HG02588 (cell line): ENCODE results near the gene NEFH.

Source experiments
- ATAC-seq: cut with Tn5 transposase; IDR thresholded peaks from one replicate; pipeline ENCODE4 v1.9.1; 2021; ENCODE audit warnings: mild to moderate bottlenecking, moderate library complexity; ENCODE audit not compliant: unreplicated experiment

NEFH gene

GRCh38 chr22:29493636-29494035 is 13.6 kb downstream of the NEFH start:
- ATAC-seq: no peak

- ATAC-seq: no peak
Observed at GRCh38 chr22:29499852-29500251, 19.8 kb downstream of the NEFH start.

- no peak for ATAC-seq
Observed at GRCh38 chr22:29503811-29504372, 23.9 kb downstream of the NEFH start.

GRCh38 chr22:29509298-29509697 is 29.3 kb downstream of the NEFH start:
- ATAC-seq: no peak

GRCh38 chr22:29509815-29510214 is 29.8 kb downstream of the NEFH start:
- ATAC-seq: no peak

GRCh38 chr22:29510542-29510941 is 30.5 kb downstream of the NEFH start:
- ATAC-seq: no peak

- ATAC-seq: no peak
Observed at GRCh38 chr22:29511126-29511862, 31.3 kb downstream of the NEFH start.

- ATAC-seq: no peak
Observed at GRCh38 chr22:29512031-29512430, 32.0 kb downstream of the NEFH start.

- no peak for ATAC-seq
Observed at GRCh38 chr22:29517215-29517908, 37.3 kb downstream of the NEFH start.

- no peak for ATAC-seq
Observed at GRCh38 chr22:29518427-29518826, 38.4 kb downstream of the NEFH start.

- ATAC-seq: no peak
Observed at GRCh38 chr22:29519996-29520395, 40.0 kb downstream of the NEFH start.

GRCh38 chr22:29520851-29521250 is 40.8 kb downstream of the NEFH start:
- no peak for ATAC-seq

- no peak for ATAC-seq
Observed at GRCh38 chr22:29521526-29521925, 41.5 kb downstream of the NEFH start.

- ATAC-seq: no peak
Observed at GRCh38 chr22:29523761-29524160, 43.7 kb downstream of the NEFH start.

- ATAC-seq: no peak
Observed at GRCh38 chr22:29524442-29525191, 44.6 kb downstream of the NEFH start.

GRCh38 chr22:29528144-29528543 is 48.1 kb downstream of the NEFH start:
- no peak for ATAC-seq

- no peak for ATAC-seq
Observed at GRCh38 chr22:29530716-29531115, 50.7 kb downstream of the NEFH start.

GRCh38 chr22:29531419-29531818 is 51.4 kb downstream of the NEFH start:
- ATAC-seq: no peak

- no peak for ATAC-seq
Observed at GRCh38 chr22:29536411-29536810, 56.4 kb downstream of the NEFH start.

- no peak for ATAC-seq
Observed at GRCh38 chr22:29539105-29539504, 59.1 kb downstream of the NEFH start.
